GM23248 (cell line): ENCODE measurements around the gene CAMTA1.

ENCODE experiments used
- EZH2 ChIP-seq: fragments of 200-600 bp; sonication (generic); IDR thresholded peaks from 2 replicates; pipeline ENCODE4 v1.6.1; 2018; ENCODE audit warnings: antibody characterized with exemption, mild to moderate bottlenecking; ENCODE audit not compliant: insufficient read depth, poor library complexity, severe bottlenecking
- EZH2phosphoT487 ChIP-seq: fragments of 200-600 bp; sonication (generic); IDR thresholded peaks from 2 replicates; pipeline ENCODE4 v1.6.1; 2018; ENCODE audit warnings: antibody characterized with exemption, moderate library complexity, mild to moderate bottlenecking, low read depth; ENCODE audit not compliant: insufficient read depth

DNA sequence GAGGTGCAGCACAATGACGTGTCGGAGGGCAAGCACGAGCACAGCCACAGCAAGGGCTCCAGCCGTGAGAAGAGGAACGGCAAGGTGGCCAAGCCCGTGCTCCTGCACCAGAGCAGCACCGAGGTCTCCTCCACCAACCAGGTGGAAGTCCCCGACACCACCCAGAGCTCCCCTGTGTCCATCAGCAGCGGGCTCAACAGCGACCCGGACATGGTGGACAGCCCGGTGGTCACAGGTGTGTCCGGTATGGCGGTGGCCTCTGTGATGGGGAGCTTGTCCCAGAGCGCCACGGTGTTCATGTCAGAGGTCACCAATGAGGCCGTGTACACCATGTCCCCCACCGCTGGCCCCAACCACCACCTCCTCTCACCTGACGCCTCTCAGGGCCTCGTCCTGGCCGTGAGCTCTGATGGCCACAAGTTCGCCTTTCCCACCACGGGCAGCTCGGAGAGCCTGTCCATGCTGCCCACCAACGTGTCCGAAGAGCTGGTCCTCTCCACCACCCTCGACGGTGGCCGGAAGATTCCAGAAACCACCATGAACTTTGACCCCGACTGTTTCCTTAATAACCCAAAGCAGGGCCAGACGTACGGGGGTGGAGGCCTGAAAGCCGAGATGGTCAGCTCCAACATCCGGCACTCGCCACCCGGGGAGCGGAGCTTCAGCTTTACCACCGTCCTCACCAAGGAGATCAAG is 878.3 kb downstream of the CAMTA1 start:
- TF ChIP-seq EZH2 (no peak), EZH2phosphoT487 (no peak)
